GM18511 (cell line): ENCODE measurements around the gene CRIP3.
"Not testable (repeated sequence)": the region's sequence is repeated elsewhere in the genome, so short reads cannot be mapped to it uniquely, and the experiment has no call there.

Experiments
- ATAC-seq: cut with Tn5 transposase; IDR thresholded peaks from one replicate; pipeline ENCODE4 v1.9.1; 2021; ENCODE audit warnings: mild to moderate bottlenecking, moderate library complexity; ENCODE audit not compliant: unreplicated experiment

CRIP3 gene

GRCh38 chr6:43307451-43308100 lies 1.1 kb downstream of the CRIP3 start:
- no peak for ATAC-seq

- ATAC-seq, result no peak
Observed at GRCh38 chr6:43306086-43306485, 2.5 kb downstream of the CRIP3 start.

- ATAC-seq, result no peak
Observed at GRCh38 chr6:43304882-43305281, 3.7 kb downstream of the CRIP3 start.

GRCh38 chr6:43304361-43304760 lies 4.3 kb downstream of the CRIP3 start:
- no peak for ATAC-seq

GRCh38 chr6:43303751-43304331 lies 4.8 kb downstream of the CRIP3 start:
- ATAC-seq, result no peak

GRCh38 chr6:43303006-43303405 lies 5.6 kb downstream of the CRIP3 start:
- not testable (repeated sequence) for ATAC-seq

- ATAC-seq, result no peak
Observed at GRCh38 chr6:43302126-43302525, 6.5 kb downstream of the CRIP3 start.

- no peak for ATAC-seq
Observed at GRCh38 chr6:43301081-43301870, 7.3 kb downstream of the CRIP3 start.

- no peak for ATAC-seq
Observed at GRCh38 chr6:43299338-43300293, 9.0 kb downstream of the CRIP3 start.

- no peak for ATAC-seq
Observed at GRCh38 chr6:43298565-43299337, 9.9 kb downstream of the CRIP3 start.

GRCh38 chr6:43297644-43298564 lies 10.7 kb downstream of the CRIP3 start, which contains the start of gene SLC22A7:
Gene SLC22A7, plus strand, starts transcription at chr6:43298260. Its CDS starts 99 bp downstream, at chr6:43298359.
- no peak for ATAC-seq

GRCh38 chr6:43296780-43297497 lies 11.7 kb downstream of the CRIP3 start:
- ATAC-seq, result no peak

GRCh38 chr6:43295456-43295855 lies 13.2 kb downstream of the CRIP3 start:
- no peak for ATAC-seq

- ATAC-seq, result no peak
Observed at GRCh38 chr6:43294536-43294935, 14.1 kb downstream of the CRIP3 start.

- no peak for ATAC-seq
Observed at GRCh38 chr6:43293698-43294097, 14.9 kb downstream of the CRIP3 start.

- ATAC-seq, result no peak
Observed at GRCh38 chr6:43292763-43293318, 15.8 kb downstream of the CRIP3 start.

- no peak for ATAC-seq
Observed at GRCh38 chr6:43292341-43292740, 16.3 kb downstream of the CRIP3 start.

GRCh38 chr6:43291708-43292107 lies 16.9 kb downstream of the CRIP3 start:
- ATAC-seq, result no peak
